GM21723 (cell line): ENCODE results near the gene IL1B.

Experiments used
- ATAC-seq: cut with Tn5 transposase; IDR thresholded peaks from one replicate; pipeline ENCODE4 v1.9.1; 2021; ENCODE audit warnings: mild to moderate bottlenecking, moderate library complexity; ENCODE audit not compliant: unreplicated experiment

The IL1B gene

DNA sequence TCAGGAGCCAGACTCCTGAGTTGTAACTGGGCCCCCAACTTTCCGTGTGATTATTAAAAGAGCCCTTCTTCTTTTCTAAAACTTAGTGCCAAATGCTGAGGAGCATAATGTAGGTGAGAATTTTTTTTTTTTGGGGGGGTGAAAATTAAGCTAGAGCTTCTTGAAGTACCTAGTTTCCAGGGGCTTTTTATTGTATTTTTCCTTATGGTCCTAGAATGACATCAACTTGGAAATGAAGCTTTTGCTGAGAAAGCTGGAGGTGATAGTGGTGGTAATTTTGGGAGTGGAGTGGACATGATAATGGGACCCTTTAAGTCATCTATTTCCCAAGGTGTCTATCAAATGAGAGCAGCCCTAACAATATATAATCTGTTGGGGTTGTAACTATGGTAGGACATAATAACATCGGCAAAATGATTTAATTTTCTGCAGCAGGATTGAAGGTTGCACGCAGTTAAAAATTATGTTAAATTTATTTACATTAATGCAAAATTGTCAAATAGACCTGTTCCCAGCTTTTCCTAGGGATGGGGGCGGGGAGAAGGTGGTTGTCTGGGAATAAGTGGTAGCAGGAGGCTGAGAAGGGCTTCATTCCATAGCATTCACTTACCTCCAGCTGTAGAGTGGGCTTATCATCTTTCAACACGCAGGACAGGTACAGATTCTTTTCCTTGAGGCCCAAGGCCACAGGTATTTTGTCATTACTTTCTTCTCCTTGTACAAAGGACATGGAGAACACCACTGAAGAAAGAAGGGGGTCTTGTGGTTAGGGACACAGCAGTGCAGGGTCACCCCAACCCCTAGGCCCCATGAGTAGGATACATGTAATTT is 5.7 kb downstream of the IL1B start:
- no peak for ATAC-seq

DNA sequence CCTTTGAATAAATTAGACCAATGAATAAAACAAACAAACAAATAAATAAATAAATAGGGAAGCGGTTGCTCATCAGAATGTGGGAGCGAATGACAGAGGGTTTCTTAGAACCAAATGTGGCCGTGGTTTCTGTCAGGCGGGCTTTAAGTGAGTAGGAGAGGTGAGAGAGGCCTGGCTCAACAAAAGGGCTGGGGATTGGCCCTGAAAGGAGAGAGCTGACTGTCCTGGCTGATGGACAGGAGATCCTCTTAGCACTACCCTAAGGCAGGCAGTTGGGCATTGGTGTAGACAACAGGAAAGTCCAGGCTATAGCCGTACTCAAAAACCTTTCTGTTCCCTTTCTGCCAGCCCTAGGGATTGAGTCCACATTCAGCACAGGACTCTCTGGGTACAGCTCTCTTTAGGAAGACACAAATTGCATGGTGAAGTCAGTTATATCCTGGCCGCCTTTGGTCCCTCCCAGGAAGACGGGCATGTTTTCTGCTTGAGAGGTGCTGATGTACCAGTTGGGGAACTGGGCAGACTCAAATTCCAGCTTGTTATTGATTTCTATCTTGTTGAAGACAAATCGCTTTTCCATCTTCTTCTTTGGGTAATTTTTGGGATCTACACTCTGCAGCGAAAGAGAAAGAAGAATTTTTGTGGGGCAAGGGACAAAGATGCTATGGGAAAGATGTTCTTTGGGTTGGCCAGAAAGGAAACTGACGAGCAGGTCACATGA is 6.5 kb downstream of the IL1B start:
- ATAC-seq: no peak

DNA sequence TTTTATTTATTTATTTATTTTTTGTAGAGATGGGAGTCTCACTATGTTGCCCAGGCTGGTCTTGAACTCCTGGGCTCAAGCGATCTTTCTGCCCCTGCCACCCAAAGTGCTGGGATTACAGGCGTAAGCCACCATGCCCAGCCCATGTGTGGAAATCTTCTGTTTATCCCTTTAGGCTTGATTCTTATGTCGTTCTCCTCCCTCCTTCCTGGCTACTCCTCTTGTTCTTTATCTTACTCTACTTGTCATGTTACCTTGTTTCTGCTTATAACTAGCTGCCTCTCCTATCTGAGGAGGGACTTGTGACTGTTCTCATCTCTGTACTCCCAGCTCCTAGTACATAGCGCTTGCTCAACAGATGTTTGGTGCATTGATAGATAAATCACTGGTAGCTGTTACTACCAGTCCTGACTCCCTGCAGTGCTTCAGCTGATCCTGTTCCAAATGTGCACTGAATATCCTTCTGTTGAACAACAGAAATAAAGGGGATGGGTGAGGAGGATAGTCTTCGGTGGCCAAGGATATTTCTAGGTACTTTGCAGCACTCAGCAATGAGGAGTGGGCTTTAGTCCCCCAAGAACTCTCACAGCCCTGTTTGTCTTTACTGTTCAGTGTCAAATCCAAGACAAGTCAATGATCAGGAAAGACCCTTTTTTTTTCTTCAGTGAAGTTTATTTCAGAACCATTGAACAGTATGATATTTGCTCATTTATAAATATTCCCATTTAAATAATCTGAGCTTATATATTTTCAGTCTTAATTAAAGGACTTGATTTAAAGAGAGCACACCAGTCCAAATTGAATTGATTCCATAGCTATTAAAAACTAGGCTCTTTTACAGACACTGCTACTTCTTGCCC is 7.2 kb downstream of the IL1B start:
- no peak for ATAC-seq

DNA sequence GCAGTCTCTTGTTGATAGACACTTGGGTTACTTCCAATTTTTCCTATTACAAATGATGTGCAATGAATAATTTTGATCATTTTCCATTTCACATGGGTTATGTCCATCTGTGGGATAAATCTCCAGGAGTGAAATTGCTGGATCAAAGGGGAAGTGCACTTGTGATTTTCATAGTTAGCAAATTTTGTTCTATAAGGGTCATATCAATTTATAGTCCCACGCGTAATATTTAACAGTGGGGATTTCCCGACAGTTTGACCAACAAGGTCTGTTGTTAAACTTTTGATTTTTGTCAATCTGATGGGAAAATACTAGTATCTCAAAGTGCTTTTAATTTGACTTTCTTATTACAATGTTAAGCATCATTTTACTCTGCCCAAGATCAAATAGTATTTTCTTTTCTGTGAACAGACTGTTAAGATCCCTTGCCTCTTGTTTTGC is 8.3 kb downstream of the IL1B start:
- ATAC-seq: no peak

DNA sequence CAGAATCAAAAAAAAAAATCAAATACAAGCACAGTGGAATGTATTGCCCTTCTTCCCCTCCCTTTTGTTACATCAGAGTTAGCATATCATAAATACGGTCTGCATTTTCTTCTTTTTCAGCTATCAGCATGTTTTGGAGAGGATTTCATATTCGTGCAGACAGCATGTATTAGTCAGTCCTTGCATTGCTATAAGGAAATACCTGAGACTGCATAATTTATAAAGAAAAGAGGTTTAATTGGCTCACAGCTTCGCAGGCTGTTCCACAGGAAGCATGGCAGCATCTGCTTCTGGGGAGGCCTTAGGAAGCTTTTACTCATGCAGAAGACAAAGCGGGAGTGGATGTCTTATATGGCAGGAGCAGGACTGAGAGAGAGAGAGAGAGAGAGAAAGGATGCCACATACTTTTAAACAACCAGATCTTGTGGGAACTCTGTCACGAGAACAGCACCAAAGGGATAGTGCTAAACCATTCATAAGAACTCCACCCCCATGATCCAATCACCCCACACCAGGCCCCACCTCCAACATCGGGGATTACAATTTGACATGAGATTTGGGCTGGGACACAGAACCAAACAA is 8.9 kb downstream of the IL1B start:
- ATAC-seq: no peak

DNA sequence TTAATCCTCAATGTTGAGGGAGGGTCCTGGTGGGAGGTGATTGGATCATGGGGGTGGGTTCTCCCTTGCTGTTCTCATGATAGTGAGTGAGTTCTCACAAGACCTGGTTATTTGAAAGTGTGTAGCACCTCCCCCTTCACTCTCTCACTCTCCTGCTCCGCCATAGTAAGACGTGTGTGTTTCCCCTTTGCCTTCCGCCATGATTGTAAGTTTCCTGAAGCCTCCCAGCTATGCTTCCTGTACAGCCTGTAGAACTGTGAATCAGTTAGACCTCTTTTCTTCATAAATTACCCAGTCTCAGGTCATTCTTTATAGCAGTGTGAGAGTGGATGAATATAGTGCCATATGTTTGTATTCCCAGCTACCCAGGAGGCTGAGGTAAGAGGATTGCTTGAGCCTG is 9.6 kb downstream of the IL1B start:
- ATAC-seq: no peak

DNA sequence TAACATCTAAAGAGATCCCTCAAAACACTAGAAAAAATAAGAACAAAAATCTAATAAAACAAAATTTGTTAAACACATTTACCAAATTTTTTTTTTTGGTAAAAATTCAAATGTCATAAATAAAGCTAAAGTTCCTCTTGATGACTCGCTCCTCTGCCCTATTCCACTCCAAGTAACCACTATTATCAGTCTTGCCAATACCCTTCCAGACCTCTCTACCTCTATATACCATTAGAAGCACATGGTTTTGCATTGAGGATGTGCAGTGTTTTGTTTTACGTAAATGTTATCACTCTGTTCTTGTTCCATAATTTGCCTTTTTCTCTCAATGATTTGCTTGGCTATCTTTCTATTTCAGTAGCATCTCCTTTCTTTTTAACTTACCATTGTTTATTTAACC is 10.9 kb downstream of the IL1B start:
- no peak for ATAC-seq

DNA sequence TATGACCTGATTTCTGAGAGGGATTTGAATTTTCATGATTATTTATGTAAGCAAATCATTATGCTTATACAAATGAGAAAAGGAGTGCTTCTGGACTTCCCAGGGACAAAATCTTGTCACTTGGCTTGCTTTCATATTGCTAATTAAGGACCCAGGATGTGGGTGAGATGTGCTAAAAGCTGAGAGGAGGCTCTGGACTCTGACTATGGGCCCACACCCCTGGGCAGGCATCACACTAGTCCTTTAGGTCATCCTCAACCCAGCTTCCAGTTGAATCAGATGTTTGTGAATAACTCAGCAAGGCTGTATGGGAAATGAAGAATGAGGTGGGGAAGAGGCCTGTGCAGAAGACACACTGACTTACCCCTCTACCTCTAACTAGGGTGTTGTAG is 11.9 kb downstream of the IL1B start:
- no peak for ATAC-seq

DNA sequence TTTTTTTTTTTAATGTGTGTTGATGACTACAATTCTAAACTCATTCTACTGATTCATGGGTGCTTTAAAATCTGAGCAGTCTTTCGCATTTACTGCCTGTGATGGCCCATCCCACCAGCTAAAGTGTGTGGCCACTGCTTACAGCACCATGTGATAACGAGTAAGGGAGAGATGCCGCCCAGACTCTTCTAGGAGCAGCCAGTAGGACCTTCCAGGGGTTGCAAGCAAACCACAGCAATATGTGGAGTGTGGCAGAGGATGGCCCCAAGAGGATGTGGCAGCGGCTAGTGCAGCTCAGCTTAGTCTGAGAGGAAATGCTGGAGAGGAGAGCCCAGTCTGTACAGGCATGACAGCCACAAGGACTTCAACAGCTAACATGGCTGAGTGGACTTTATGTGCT is 14.9 kb downstream of the IL1B start:
- no peak for ATAC-seq

DNA sequence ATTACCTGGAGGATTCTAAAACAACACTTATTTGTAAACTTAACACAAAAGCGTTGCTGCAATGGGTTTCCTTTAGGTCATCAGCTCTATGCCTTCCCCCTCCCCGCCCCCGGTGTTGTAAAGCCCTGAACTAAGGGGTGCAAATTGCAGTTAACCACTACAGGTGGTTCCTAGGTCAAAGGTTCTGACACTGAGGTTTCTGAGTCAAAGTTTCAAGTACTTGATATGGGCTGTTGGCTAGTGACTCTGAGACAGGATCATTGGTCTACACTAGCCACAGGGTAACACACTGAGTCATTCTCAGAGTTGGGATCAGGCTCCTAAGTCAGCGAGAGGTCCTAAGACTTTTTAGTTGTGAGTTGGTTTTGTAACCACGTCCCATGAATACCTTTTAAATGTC is 15.4 kb downstream of the IL1B start:
- ATAC-seq: peak; percentile 82

DNA sequence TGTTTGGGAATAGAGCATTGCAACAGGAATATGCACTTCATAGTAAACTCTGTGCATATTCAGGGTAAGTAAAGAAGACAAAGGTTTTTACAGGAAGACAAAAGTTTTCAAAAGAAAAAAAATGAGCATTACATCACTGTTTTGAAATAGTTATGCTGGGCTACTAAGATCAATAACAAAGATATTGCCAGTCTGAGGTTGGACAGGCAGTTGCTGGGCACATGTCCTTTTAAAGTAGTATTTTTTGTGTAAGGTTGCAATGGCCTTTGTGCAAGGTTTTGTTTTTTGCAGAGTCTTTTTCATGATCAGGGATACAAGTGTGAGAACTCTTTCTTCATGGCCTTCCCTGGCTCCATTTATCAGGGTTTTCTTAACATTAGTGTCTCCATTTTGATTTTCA is 16.2 kb downstream of the IL1B start:
- no peak for ATAC-seq

DNA sequence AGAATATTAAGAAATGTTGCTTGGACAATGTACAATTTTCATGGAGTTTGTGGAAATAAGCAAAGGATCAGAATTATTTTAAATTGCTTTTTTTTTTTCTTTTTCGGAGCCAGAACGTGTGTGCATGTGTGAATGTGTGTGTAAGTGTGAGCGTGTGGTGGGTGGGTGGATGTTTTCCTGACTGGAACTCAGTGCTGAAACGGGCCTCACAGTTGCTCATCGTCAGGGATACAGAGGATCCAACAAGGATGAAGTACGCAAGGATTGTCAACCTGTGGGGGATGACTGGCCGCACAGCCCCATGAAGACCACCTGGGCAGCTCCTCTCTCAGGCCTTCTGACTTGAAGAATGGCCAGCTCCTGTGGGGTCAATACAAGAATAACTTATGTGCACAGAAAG is 17.5 kb downstream of the IL1B start:
- ATAC-seq: no peak

DNA sequence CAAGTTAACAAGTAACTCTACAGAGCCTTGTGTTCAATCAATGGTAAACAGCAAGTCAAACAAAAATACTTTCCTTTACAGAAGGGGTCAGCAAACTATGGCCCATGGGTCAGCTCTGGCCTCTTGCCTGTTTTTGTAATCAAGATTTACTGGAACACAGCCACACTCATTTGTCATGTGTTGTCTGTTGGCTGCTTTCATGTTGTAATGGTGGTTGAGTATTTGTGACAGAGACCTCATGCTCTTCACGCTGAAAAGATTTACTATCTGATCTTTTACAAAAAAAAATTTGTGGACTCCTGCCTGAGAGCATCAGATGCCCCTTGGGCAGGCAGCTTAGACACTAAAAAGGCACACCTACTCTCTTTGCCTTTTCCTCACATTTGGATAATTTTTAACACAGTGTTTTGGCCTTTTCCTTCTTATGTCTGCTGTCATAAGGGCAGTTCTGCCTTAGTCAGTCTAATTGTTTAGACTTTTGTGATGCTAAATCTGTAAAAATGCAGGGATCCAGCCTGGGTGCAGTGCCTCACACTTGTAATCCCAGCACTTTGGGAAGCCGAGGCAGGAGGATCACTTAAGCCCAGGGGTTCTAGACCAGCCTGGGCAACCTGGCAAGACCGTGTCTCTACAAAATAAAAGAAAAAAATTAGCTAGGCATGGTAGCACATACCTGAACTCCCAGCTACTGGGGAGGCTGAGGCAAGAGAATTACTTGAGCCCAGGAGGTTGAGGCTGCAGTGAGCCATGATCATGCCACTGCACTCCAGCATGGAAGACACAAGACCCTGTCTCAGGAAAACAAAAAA is 18.3 kb downstream of the IL1B start:
- no peak for ATAC-seq

DNA sequence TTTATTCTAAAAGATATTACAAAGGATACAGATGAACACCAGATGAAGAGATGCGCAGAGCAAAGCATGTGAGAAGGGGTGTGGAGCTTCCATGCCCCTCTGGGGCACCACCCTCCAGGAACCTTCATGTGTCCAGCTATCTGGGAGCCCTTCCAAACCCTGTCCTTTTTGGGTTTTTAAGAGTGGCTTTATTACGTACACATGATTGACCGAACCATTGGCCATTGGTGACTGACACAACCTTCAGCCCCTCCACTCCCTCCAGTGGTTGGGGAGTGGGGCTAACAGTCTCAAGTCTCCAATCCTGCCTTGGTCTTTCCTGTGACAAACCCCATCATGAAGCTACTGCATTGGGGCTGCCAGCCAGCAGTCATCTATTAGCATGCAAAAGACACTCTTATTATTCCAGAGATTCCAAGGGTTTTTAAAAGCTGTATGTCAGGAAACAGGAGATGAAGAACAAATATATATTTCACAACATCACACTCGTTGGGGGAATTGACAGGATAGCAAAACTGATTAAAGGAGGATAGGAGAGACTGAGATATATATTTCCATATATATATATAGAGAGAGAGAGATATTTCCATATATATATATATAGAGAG is 19.4 kb downstream of the IL1B start:
- ATAC-seq: no peak

DNA sequence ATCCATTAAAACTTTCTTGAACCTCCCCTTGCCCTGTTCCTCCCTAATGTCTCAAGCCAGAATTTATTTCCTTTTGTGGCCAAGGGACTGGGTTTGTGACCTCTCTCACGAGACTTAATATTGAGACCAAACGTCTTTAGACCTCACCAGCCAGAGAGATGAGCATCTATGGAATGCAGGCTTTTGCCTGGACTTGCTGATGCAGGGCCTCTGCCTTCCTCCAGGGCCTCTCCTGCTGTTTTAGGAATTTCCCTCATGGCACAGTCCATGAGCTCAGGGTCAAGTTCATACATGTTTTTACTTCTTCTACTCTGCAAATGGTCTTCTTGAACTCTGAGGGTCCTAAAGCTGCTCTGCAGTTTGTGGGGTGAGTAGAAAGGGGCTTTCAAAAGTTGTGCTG is 22.3 kb downstream of the IL1B start:
- no peak for ATAC-seq

DNA sequence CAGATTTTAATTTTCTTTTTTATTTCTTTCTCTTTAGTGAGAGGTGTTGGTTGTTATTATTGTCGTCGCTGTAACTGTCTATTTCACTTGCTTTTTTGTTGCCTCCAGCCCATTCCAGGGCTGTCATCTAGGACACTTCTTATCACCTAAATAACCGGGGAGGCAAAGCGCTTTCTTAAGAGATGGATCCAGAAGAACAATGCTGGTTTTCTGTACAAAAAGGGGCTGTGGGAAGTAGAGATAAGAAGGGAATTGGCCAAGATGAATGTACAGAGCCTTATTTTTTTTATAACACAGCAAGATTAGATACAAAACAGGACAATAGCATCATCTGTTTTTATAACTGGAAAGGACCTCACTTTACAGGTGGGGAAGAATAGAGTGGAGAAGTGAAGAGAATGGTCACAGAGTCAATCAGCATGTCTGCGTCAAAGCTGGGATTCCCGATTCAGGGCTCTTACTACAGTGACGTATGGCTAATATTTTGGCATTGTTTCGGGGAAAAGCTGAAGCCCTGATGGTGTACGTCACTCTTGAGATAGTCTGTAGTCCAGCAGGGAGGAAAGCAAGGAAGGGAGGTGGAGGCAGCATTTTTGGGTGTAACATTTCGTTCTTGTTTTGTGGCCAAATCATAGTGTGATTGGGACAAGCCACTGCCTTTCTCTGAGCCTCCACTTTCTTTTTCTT is 23.2 kb downstream of the IL1B start:
- ATAC-seq: no peak

DNA sequence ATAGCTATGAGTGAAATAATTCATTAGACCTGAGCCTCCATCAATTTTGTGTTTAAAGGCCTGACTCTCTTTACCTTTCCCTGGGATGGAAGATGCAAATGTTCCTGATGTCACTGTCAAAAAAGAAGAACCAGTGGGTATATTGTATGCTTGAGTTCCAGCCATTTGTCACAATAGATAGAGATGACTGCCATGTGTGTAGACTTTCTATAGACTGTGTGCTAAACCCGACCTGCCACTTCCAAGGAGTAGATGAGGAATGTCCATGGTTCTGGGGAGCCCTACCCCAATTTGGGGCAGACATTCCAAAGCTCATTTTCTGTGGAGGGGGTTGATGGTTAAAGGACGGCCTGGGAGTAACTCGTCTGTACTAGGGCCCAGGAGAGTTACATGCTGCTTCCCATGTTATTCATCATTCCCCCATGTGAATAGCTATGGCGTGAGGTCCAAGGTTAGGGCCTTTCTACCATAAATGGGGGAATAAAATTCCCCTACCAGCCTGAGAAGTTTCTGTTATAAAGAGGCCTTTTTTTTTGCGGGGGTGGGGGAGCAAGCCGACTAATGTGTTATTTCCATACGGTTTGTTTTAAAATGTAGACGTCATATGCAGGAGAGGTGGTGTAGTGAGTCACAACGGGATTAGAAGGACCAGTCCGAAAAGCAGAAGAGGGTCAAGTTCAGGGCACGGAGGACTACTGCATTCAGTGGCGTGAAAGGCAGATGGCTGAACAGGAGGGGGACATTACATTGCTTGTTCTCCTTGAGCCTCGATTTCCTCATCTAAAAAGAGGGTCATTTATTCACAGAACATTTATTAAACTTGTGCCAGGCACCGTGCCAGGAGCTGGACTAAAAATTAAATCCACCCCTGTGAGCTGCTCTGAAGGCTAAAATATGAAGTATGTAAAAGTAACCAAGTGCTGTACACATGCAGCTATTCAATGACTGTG is 24.0 kb downstream of the IL1B start:
- ATAC-seq: peak; percentile 74

DNA sequence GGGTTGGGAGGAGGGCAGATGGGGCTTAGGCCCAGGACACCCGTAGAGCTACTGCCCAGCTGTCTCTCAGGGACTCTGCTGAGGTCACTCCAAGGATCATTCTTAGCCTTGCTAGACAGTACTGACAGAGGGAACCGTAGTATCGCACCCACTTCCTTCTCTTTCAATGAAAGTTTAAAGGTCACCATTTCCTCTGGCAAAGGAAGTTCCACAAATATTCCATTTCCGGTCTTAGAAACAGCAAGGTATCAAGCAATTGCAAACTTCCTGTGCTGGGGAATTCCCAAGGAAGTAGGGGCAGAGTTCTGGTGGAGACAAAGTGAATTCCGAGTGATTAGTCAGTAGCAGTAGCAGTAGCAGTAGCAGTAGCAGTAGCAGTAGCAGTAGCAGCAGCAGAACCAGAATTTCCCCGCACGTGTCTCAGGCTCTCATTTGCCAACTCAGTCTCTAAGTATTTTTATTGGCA is 24.7 kb downstream of the IL1B start:
- ATAC-seq: peak; percentile 48
